Kidney epithelial cell (primary cell): ENCODE data around the gene CCNH. TPM values are rescaled to one million over a fixed set of nuclear protein-coding genes. Genes with fewer than 3 reads are reported as not detected.

Source experiments
- DNase-seq: peaks from one replicate; pipeline ENCODE4 v3.0.0-alpha.2; 2010; ENCODE audit warnings: low read depth
- H3K27me3 ChIP-seq: 2 replicates; pipeline ENCODE4 v1.6.0; 2011; ENCODE audit warnings: low read length; ENCODE audit not compliant: control insufficient read depth, insufficient read depth
- H3K36me3 ChIP-seq: 2 replicates; pipeline ENCODE4 v1.5.1; 2011; ENCODE audit warnings: low read length; ENCODE audit not compliant: control insufficient read depth, insufficient read depth
- H3K4me3 ChIP-seq: 2 replicates; pipeline ENCODE4 v1.5.1; 2011; ENCODE audit warnings: low read depth, mild to moderate bottlenecking, control low read depth, low read length
- CTCF ChIP-seq: IDR thresholded peaks from 2 replicates; pipeline ENCODE4 v1.5.1; 2011; ENCODE audit warnings: mild to moderate bottlenecking, moderate library complexity, low read length, control low read depth, inconsistent platforms; ENCODE audit not compliant: insufficient read depth, poor library complexity, severe bottlenecking
- total RNA-seq: library from RNA; depleted of rRNA; stranded (reverse); fragments of >200 nt; gene quantifications from 2 replicates; pipeline ENCODE4 v1.2.3, GENCODE V29; 2015

The CCNH gene
- total RNA-seq, 1 donor from 2014 or later: 57.4 TPM

DNA sequence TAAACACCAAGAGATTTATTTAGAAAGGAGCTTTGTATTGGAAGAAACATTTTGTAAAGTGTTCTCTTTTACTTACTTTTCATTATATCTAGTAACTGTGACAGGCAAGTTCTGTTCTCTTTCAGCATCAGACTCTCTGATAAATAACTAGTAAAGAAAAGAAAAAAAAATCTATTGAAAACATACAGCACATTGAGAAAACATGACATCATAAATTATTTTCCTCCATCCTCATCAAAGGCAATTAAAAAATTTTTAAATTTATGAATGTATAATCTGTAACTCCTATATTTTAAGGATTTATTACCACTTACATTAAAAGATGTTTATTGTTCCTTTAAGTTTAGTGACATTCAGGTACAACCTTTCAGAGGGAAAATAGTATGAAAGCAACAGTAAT is 11.1 kb downstream of the CCNH start:
- H3K36me3 ChIP-seq: peaks cover 2% of the 10 kb centered on the region
- no peak overlapping the region for H3K4me3 ChIP-seq
- no peaks in the 10 kb centered on the region for H3K27me3 ChIP-seq
- no peak for DNase-seq
- TF ChIP-seq CTCF: no peak

DNA sequence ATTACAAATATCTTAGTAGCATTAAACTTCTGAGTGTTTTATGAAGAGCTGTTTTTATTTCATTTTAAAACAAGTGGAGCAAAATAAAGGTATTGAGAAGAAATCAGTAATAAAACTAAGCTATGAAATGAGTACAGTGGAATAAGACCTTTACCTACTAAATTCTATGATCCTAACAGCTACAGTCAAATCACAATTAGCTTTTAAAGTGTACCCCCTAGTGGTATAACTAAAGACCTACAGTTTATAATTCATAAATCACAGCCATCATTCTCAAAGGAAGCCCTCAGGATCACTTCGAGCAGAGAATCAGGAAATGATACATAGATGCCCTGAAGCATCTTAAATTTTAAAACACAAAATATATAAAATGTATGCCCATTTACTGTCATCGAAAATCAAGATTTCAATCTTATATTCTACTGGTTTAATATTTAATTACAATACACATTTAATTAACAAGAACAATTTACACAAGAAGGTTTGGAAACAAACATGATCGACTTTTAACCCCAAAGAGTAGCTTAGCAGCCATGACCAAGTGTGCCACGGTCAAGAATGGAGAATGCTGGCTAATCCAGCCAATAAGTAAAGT is 12.3 kb downstream of the CCNH start:
- DNase-seq: no peak
- Histone ChIP-seq H3K4me3 (no peak overlapping the region), H3K36me3 (peaks cover 2% of the 10 kb centered on the region), H3K27me3 (no peaks in the 10 kb centered on the region)
- peak; percentile 39 for TF ChIP-seq CTCF

DNA sequence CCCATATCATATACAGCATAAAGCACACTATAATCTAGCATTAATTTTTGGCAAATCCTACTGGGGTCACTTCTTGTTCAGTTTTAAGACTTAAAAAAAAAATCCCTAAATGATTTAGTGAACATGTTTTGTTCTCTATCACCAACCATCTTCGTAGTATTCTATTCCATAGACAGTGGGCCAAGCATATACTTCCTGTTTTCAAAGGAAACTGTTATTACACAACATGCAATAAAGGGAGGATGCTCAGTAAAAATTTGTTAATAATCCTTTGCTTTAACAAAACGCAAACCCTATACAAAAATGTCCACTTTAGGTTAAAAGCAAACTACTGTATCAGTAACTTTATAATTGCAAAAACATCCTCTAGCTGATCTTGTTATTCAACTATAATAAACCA is 13.0 kb downstream of the CCNH start:
- Histone ChIP-seq H3K36me3 (peaks cover 2% of the 10 kb centered on the region), H3K27me3 (no peaks in the 10 kb centered on the region), H3K4me3 (no peak overlapping the region)
- no peak for TF ChIP-seq CTCF
- no peak for DNase-seq

GRCh38 chr5:87398981-87399614 is 13.6 kb downstream of the CCNH start:
- Histone ChIP-seq H3K27me3 (no peaks in the 10 kb centered on the region), H3K36me3 (peaks cover 2% of the 10 kb centered on the region), H3K4me3 (no peak overlapping the region)
- no peak for TF ChIP-seq CTCF
- no peak for DNase-seq

DNA sequence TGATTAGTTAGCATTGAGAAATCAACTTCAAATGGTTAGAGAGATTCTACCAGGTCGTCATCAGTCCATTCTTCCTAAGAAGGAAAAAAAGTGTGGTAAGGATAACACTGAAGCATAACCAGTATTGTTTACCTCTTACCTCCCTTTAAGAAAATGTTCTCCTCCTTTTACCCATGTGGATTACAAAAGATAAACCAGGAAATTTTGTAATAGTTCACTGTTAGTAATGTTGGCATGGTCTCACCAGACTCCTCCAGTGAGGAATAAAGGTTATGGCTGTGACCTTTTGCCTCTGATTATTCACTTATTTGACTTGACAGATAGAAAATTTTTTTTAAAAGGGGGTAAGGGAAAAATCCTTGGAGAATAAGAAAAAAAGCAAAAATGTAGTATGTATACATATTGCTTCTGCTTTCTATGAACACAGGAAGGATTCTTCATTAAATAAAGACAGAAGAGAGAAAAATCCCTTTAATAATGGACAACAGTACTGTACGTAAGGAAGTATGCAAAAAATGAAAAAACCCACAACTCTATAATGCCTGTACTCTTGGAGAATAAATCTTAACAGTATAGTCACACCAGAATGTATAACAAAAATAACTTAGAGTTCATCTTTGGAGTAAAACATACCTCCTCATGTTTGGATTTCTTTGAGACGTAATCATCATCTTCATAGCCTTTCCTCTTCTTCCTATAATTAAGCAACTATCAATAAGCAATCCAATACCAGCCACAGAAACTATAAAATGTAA is 18.1 kb downstream of the CCNH start:
- H3K27me3 ChIP-seq: no peaks in the 10 kb centered on the region
- peaks cover 3% of the 10 kb centered on the region for H3K36me3 ChIP-seq
- no peak overlapping the region for H3K4me3 ChIP-seq
- DNase-seq: peak; percentile 29
- no peak for TF ChIP-seq CTCF
